ENCODE measurements around the gene RPLP2. TPM values are rescaled to one million over a fixed set of nuclear protein-coding genes. Genes with fewer than 3 reads are reported as not detected.
A peak's percentile ranks its signal among the peaks of the same experiment; 100 is the strongest.

The RPLP2 gene
- total and polyA plus RNA-seq, 2 of the 4 experiments (the other 2 are of a cell fraction) = 59.9 to 1,897 TPM

- ATAC-seq (ENCODE audit: low read depth) (no peak), DNase-seq (no peak)
- Histone ChIP-seq H2AK9ac (replicated peaks; ENCODE audit: low read depth, low read length, poor library complexity) (peak overlapping the region; percentile 42), H3K56ac (ENCODE audit: extremely low read depth, insufficient read depth, low read length) (no peak overlapping the region), H3K9ac (ENCODE audit: low read depth, low read length) (no peak overlapping the region), H3K4ac (ENCODE audit: low read depth, low read length) (no peak overlapping the region), H2AK5ac (ENCODE audit: low read depth, low read length) (no peak overlapping the region), H3K27ac (ENCODE audit: insufficient read depth, low read length) (no peak overlapping the region), H3K27me3 (ENCODE audit: control insufficient read depth, insufficient read depth, low read length) (no peaks in the 10 kb centered on the region), H3K23ac (ENCODE audit: low read depth, low read length) (no peak overlapping the region), H3K14ac (replicated peaks; ENCODE audit: low read depth, low read length) (no peak overlapping the region), H4K91ac (ENCODE audit: insufficient read depth, low read depth, low read length) (no peak overlapping the region), H3K4me3 (ENCODE audit: insufficient read depth, low read depth, low read length) (no peak overlapping the region), H3K4me2 (ENCODE audit: low read depth, low read length) (no peak overlapping the region), H3K4me1 (ENCODE audit: control insufficient read depth, insufficient read depth, low read length) (peaks cover 17% of the 10 kb centered on the region), H3K9me3 (ENCODE audit: control insufficient read depth, insufficient read depth, low read length) (no peaks in the 10 kb centered on the region), H2BK120ac (ENCODE audit: low read depth, low read length) (no peak overlapping the region), H3K18ac (ENCODE audit: low read depth, low read length) (no peak overlapping the region), H3K9me1 (ENCODE audit: insufficient read depth, low read length) (peaks cover 7% of the 10 kb centered on the region; the same call in 1 of the 2 replicates), H2BK5ac (ENCODE audit: low read depth, low read length, poor library complexity, severe bottlenecking) (no peak overlapping the region), H4K20me1 (ENCODE audit: insufficient read depth, low read length) (peaks cover 35% of the 10 kb centered on the region), H3K36me3 (ENCODE audit: control insufficient read depth, insufficient read depth, low read length) (peaks cover 14% of the 10 kb centered on the region), H2BK20ac (ENCODE audit: low read depth, low read length) (no peak overlapping the region), H4K8ac (ENCODE audit: low read depth in 2 of 2, low read length in 2 of 2) (no peak overlapping the region), H2BK15ac (ENCODE audit: low read depth, low read length) (no peak overlapping the region), H3K79me1 (ENCODE audit: low read depth in 1 of 2, low read length in 2 of 2) (peaks cover 12 to 55% of the 10 kb centered on the region in 2 experiments), H4K5ac (ENCODE audit: low read depth, low read length) (no peak overlapping the region), H2AFZ (replicated peaks; ENCODE audit: low read length, poor library complexity) (peak overlapping the region; percentile 14)
- in situ Hi-C loops (cut with MboI; ENCODE audit: low sequenced_read_pairs) = no loop called here
- intact Hi-C loops (cut with micrococcal nuclease) = no loop called here
- WGBS, 2 experiments (ENCODE audit: extremely low coverage in 2 of 2, insufficient read length in 1 of 2) = 96% methylated on average over 13 of the region's 16 CpGs; no CpG with 5 or more reads in 1 of the 2 experiments
- dilution Hi-C loops (cut with HindIII; ENCODE audit: low sequenced_read_pairs, unreplicated experiment) = no loop called here
- TF ChIP-seq MAFK (IDR thresholded peaks at IDR 0.05; ENCODE audit: low read depth, low read length) (no peak), USF2 (IDR thresholded peaks at IDR 0.05; ENCODE audit: low read depth, low read length) (no peak), BHLHE40 (IDR thresholded peaks at IDR 0.05; ENCODE audit: low read depth, low read length) (no peak), CHD1 (IDR thresholded peaks at IDR 0.05; ENCODE audit: low read depth, low read length) (no peak), CTCF (conservative IDR thresholded peaks at IDR 0.05; ENCODE audit: low read depth, low read length) (no peak), FOS (IDR thresholded peaks at IDR 0.05; ENCODE audit: low read depth, low read length) (no peak), NFE2L2 (IDR thresholded peaks at IDR 0.05; ENCODE audit: low read depth, low read length) (no peak), RAD21 (IDR thresholded peaks at IDR 0.05; ENCODE audit: low read length) (no peak), MAZ (IDR thresholded peaks at IDR 0.05; ENCODE audit: borderline replicate concordance, low read depth, low read length) (no peak), CEBPB (IDR thresholded peaks at IDR 0.05; ENCODE audit: low read depth, low read length) (no peak), MXI1 (IDR thresholded peaks at IDR 0.05; ENCODE audit: borderline replicate concordance, low read depth, low read length) (no peak), POLR2A (IDR thresholded peaks at IDR 0.05; ENCODE audit: low read depth, low read length) (no peak), ELK1 (IDR thresholded peaks at IDR 0.05; ENCODE audit: borderline replicate concordance, low read depth, low read length) (no peak)
- POLR2A ChIA-PET (ENCODE audit: unreplicated experiment) = no interaction called here
- no TSS peak for BruUV-seq (replicated peaks)
- CTCF ChIA-PET = no interaction called here
Observed at GRCh38 chr11:779955-780532, 29.7 kb upstream of the RPLP2 start.
